Ovary (tissue), 9 donors: Measurements from ENCODE around the gene TNNT3. TPM values are rescaled to one million over a fixed set of nuclear protein-coding genes. Genes with fewer than 3 reads are reported as not detected.

Experiments
- DNase-seq, 5 donors: peaks; one replicate each; pipeline ENCODE4 v3.0.0-alpha.2; 2019 to 2020
- H3K27ac ChIP-seq, 2 donors: fragments of 200-600 bp; one replicate each; pipeline versions ENCODE4 v1.5.1 to v1.8.0; 2019 to 2022
- H3K27me3 ChIP-seq: fragments of 200-600 bp; one replicate; pipeline ENCODE4 v1.8.0; 2022
- H3K36me3 ChIP-seq: fragments of 200-600 bp; sonication (generic); one replicate; pipeline ENCODE4 v1.5.1; 2019
- H3K4me1 ChIP-seq: one replicate; pipeline ENCODE4 v1.8.1; 2013; ENCODE audit warnings: mild to moderate bottlenecking, moderate library complexity; ENCODE audit not compliant: insufficient read depth
- H3K4me3 ChIP-seq: fragments of 200-600 bp; sonication (generic); one replicate; pipeline ENCODE4 v1.5.1; 2017
- H3K9me3 ChIP-seq, 2 donors: fragments of 200-600 bp in 1 of 2; sonication (generic) in 1 of 2; one replicate each; pipeline versions ENCODE4 v1.5.1 to v1.8.1; 2013 to 2019; ENCODE audit warnings: mild to moderate bottlenecking in 1 of 2, moderate library complexity in 1 of 2
- EP300 ChIP-seq: sonication (generic); formaldehyde crosslinking; IDR thresholded peaks from one replicate; pipeline ENCODE4 v1.6.1; 2017; ENCODE audit warnings: antibody characterized with exemption
- POLR2A ChIP-seq: fragments of 450-650 bp; IDR thresholded peaks from one replicate; pipeline ENCODE4 v1.6.1; 2017; ENCODE audit warnings: antibody characterized with exemption, mild to moderate bottlenecking, moderate library complexity
- WGBS, 3 donors: extraction: QIAGEN DNeasy Blood & Tissue Kit in 1 of 3; methylation state at CpG; one replicate each; pipeline versions ENCODE4 v1.1.5 to v1.1.7; 2013 to 2017; 5-methylcytosine and 5-hydroxymethylcytosine counted together
- intact Hi-C, 4 donors: fragments of 100-400 bp; cut with DNase I; formaldehyde crosslinking; loops; one replicate each; pipeline versions ENCODE4 v1.11.0 to v1.15.1; 2022 to 2023
- polyA plus RNA-seq, 2 donors: library from polyadenylated mRNA; stranded (reverse); fragments of 200-250 nt in 1 of 2; fragments of 350-450 nt in 1 of 2; fragmentation: Illumina TruSeq in 1 of 2; extraction: RNeasy Lipid Tissue Mini Kit (QIAGEN cat#74804) in 1 of 2; gene quantifications; one replicate each; pipeline ENCODE4 v1.2.3, GENCODE V29; 2013 to 2014
- total RNA-seq, 7 donors: library from RNA; depleted of rRNA in 2 of 7; stranded (reverse); fragments of >200 nt in 2 of 7; fragmentation: NEBNext Ultra II Directional in 3 of 7; extraction: Animal tissue kit (Norgen Biotek cat#: 25700) in 3 of 7; gene quantifications; one replicate each; pipeline versions ENCODE4 v1.1.0 to v1.2.4, GENCODE V29; 2016 to 2023
- TF ChIP-seq, protein P1 (sequence below), 3 donors: fragments of 450-650 bp in 2 of 3; fragments of 200-600 bp in 1 of 3; IDR thresholded peaks; one replicate each; pipeline versions ENCODE4 v1.5.1 to v1.8.0; 2016 to 2022; ENCODE audit warnings: antibody characterized with exemption in 3 of 3, mild to moderate bottlenecking in 1 of 3
- donor health status: DM: no; HTN: no; CAD: no; lungs with moderate emphysema.
- donor health status: DM: no; HTN: no; CAD: no.
- donor health status: Bipolar disorder and iron deficiency.
- donor health status: DM: yes; HTN: yes; CAD: no.
- donor health status: DM: no; HTN: no; CAD: no.
- donor health status: DM: yes; HTN: yes; CAD: no.

TNNT3 gene
- total and polyA plus RNA-seq, 9 donors: 0.22 to 9.0 (median 2.0) TPM; not detected in 3

DNA sequence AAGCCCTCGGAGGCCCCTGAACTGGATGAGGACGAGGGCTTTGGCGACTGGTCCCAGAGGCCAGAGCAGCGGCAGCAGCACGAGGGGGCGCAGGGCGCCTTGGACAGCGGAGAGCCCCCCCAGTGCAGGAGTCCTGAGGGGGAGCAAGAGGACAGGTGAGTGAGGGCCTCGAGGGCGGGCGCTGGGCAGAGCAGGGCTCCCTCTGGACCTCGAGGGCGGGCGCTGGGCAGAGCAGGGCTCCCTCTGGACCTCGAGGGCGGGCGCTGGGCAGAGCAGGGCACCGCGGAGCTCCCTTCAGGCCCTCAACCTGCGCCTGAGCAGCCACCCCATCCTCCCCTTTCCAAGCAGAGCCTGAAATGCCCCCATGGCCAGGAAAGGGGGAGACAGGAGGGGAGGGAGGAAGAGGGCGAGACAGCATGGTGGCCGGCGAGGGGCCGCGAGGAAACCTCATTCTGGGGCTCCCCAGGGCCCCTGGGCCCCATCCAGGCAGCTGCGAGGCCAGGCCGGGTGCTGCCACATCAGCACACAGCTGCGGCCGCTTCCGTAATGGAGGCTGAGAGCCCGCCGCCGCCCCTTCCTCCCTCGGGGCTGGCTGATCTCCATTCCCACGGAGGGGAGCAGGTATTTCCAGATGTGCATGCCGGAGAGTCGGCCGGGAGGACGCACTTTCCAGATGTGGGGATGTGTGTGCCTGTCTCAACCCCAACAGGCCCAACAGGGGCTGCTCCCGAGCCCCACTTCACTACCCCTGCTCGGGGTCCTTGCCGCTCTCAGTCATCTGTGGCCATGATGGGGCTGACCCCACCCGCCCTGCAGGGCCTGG, 37.9 kb upstream of the TNNT3 start:
- Histone ChIP-seq H3K4me1 (no peaks in the 10 kb centered on the region), H3K36me3 (no peaks in the 10 kb centered on the region), H3K27ac (peak overlapping the region in 1 of 2 donors; percentile 75), H3K27me3 (no peaks in the 10 kb centered on the region), H3K4me3 (no peak overlapping the region), H3K9me3 (no peaks in the 10 kb centered on the region)
- 73 to 77% (median 76%) methylated on average over 41 to 43 of the region's 43 CpGs for WGBS, 3 donors
- TF ChIP-seq EP300 (no peak), POLR2A (no peak)
- TF ChIP-seq, protein P1, sequence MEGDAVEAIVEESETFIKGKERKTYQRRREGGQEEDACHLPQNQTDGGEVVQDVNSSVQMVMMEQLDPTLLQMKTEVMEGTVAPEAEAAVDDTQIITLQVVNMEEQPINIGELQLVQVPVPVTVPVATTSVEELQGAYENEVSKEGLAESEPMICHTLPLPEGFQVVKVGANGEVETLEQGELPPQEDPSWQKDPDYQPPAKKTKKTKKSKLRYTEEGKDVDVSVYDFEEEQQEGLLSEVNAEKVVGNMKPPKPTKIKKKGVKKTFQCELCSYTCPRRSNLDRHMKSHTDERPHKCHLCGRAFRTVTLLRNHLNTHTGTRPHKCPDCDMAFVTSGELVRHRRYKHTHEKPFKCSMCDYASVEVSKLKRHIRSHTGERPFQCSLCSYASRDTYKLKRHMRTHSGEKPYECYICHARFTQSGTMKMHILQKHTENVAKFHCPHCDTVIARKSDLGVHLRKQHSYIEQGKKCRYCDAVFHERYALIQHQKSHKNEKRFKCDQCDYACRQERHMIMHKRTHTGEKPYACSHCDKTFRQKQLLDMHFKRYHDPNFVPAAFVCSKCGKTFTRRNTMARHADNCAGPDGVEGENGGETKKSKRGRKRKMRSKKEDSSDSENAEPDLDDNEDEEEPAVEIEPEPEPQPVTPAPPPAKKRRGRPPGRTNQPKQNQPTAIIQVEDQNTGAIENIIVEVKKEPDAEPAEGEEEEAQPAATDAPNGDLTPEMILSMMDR (IDR thresholded peaks at IDR 0.05): no peak
- intact Hi-C loops: loop anchor here in 3 of 4 donors (5.0 kb wide), 5 partner anchors 36 to 271 kb away; partner anchors contain the start of genes TNNI2 (in 1 of the 3) and TNNT3 (in 1 of the 3)
- DNase-seq: peak in 2 of 5 donors; percentile 30 to 41

DNA sequence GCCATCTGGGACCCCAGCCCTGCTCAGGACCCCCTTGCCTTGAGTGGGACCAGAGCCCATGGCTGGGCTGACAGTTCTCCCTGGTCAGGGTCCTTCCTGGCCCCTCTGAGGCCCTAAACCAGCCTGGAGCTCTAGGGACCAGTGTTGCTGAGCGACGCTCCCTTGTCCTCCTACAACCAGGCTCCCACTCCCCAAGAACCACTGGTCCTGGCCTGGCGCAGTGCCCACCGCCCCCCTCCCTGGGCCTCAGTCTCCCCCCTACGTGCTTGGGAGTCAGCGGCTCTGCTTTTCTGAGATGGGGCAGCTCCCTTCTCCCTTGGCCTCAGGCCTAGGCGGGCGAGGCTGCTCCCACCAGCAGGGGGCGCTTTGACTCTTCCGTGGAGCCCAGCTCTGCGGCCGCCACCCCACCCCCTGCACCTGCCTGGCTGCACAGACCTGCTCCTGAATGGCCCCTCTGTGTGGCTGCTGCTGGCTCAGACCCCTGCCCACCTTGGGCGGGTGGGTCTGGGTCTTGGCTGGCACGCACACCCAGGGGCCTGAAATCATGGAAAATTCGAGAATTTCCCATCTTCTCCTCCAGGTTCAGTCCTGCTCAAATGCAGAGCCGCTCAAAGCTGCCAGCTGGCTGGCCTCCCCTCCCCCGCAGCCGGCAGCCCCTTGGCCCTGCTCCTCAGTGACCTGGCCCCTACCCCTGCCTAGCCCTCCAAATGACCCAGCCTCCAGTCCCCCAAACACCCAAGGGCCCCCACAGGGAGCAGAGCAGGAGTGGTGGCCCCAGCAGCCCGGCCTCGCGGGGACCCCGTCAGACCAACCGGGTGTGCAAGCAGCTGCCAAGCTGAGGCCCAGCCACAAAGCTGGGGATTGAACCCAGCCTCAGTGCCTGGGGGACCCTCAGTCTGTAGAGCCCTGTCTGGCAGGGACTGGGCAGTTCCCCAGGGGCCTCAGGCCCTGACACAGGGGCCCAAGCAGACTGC, 37.0 kb upstream of the TNNT3 start:
- intact Hi-C loops: loop anchor here in 3 of 4 donors (5.0 kb wide), 5 partner anchors 35 to 270 kb away; partner anchors contain the start of genes TNNI2 (in 1 of the 3) and TNNT3 (in 1 of the 3)
- Histone ChIP-seq H3K4me1 (no peaks in the 10 kb centered on the region), H3K36me3 (no peaks in the 10 kb centered on the region), H3K27me3 (no peaks in the 10 kb centered on the region), H3K4me3 (no peak overlapping the region), H3K9me3 (no peaks in the 10 kb centered on the region), H3K27ac (no peak overlapping the region)
- TF ChIP-seq POLR2A (peak; percentile 2), EP300 (no peak)
- TF ChIP-seq, protein P1 (IDR thresholded peaks at IDR 0.05): peak; percentile 85 to 92 (median 92)
- peak; percentile 79 to 92 (median 89) for DNase-seq
- 27 to 31% (median 28%) methylated on average over 20 to 23 of the region's 23 CpGs for WGBS, 3 donors

DNA sequence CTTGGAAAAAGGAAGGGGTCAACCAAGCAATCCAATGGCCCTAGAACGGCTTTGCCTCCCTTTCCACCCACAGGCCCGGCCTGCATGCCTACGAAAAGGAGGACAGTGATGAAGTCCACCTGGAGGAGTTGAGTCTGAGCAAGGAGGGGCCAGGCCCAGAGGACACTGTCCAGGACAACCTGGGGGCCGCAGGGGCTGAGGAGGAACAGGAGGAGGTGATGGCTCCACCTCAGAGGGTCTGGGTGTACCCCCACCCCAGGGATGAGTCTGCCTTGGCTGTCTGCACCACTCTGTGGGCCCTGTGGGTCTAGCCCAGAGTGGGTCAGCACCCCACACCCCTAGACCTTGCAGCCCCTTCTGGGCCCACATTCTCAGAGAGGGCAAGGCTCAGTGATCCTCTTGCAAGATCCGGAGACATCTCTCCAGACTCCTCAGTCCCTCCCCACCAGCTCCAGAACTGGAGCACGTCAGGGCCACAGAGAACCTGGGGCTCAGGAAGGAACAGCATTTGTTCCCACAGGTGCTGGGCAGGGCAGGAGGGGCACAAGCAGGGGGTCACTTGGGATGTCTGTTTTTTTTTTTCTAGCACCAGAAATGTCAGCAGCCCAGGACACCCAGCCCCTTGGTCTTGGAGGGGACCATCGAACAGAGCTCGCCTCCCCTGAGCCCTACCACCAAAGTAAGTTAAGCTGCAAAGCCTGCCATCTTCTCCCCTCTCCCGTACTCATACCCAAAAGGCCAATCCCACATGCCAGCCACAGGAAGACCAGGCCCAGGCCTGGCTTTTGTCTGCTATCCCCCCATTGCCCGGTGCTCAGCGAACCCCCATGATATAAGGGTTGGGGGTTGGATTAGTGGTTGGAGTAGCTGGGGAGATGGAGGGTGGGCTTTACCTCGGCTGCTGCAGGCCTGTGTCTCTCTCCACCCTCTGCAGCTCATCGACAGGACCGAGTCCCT, 35.9 kb upstream of the TNNT3 start:
- H3K36me3 ChIP-seq: no peaks in the 10 kb centered on the region
- H3K9me3 ChIP-seq: no peaks in the 10 kb centered on the region
- no peak overlapping the region for H3K4me3 ChIP-seq
- TF ChIP-seq EP300: no peak
- TF ChIP-seq, protein P1 (IDR thresholded peaks at IDR 0.05): no peak
- TF ChIP-seq POLR2A: no peak
- 82 to 83% (median 82%) methylated on average over 14 of the region's 14 CpGs for WGBS, 3 donors
- no peak overlapping the region for H3K27ac ChIP-seq
- no peak for DNase-seq
- no peaks in the 10 kb centered on the region for H3K27me3 ChIP-seq
- H3K4me1 ChIP-seq: no peaks in the 10 kb centered on the region
- intact Hi-C loops: loop anchor here in 3 of 4 donors (5.0 kb wide), 5 partner anchors 34 to 269 kb away; partner anchors contain the start of genes TNNI2 (in 1 of the 3) and TNNT3 (in 1 of the 3)
